SK-N-MC (cell line): Measurements from ENCODE around the gene WDR49.

Experiments
- DNase-seq: peaks from one replicate; pipeline ENCODE4 v3.0.0-alpha.2; 2011; ENCODE audit warnings: low read depth, low spot score
- H3K27ac ChIP-seq: fragments of 200-600 bp; sonication (generic); 2 replicates; pipeline ENCODE4 v1.5.1; 2016; ENCODE audit warnings: mixed run types
- H3K36me3 ChIP-seq: fragments of 200-600 bp; sonication (generic); 2 replicates; pipeline ENCODE4 v1.6.1; 2017; ENCODE audit warnings: antibody characterized with exemption, low read length, mixed read lengths; ENCODE audit not compliant: insufficient read depth
- H3K4me3 ChIP-seq: fragments of 200-600 bp; sonication (generic); 2 replicates; pipeline ENCODE4 v1.5.1; 2016
- H3K9ac ChIP-seq: fragments of 200-600 bp; sonication (generic); 2 replicates; pipeline ENCODE4 v1.8.0; 2017; ENCODE audit warnings: mixed run types, mixed read lengths; ENCODE audit not compliant: insufficient read length
- H3K9me3 ChIP-seq: fragments of 200-600 bp; sonication (generic); 2 replicates; pipeline ENCODE4 v1.6.1; 2017; ENCODE audit warnings: low read depth, mild to moderate bottlenecking, antibody characterized with exemption, low read length, moderate library complexity, mixed read lengths
- EZH2 ChIP-seq: fragments of 200-600 bp; sonication (generic); IDR thresholded peaks from one replicate; pipeline ENCODE4 v1.6.1; 2017; ENCODE audit warnings: antibody characterized with exemption
- FOXP2 ChIP-seq: optimal IDR thresholded peaks from 2 replicates; pipeline ENCODE3; 2011; ENCODE audit warnings: mild to moderate bottlenecking, moderate library complexity; ENCODE audit not compliant: insufficient read depth; ENCODE audit errors: extremely low read length, control extremely low read depth
- POLR2AphosphoS5 ChIP-seq: IDR thresholded peaks from 2 replicates; pipeline ENCODE4 v1.6.1; 2012; ENCODE audit warnings: mild to moderate bottlenecking, low read depth, low read length, borderline replicate concordance

WDR49 gene

GRCh38 chr3:167605871-167606270, 47.9 kb downstream of the WDR49 start:
- Histone ChIP-seq H3K36me3 (no peaks in the 10 kb centered on the region), H3K9me3 (no peaks in the 10 kb centered on the region), H3K4me3 (no peak overlapping the region), H3K27ac (no peak overlapping the region), H3K9ac (no peak overlapping the region)
- TF ChIP-seq EZH2, result no peak
- no peak for TF ChIP-seq FOXP2
- TF ChIP-seq POLR2AphosphoS5, result no peak
- no peak for DNase-seq

- DNase-seq, result no peak
- H3K36me3 ChIP-seq, result no peaks in the 10 kb centered on the region
Observed at GRCh38 chr3:167602041-167602440, 51.7 kb downstream of the WDR49 start.

GRCh38 chr3:167587651-167588050, 66.1 kb downstream of the WDR49 start:
- H3K4me3 ChIP-seq, result no peak overlapping the region
- H3K27ac ChIP-seq, result no peak overlapping the region
- no peak overlapping the region for H3K9ac ChIP-seq
- no peak for DNase-seq
- TF ChIP-seq FOXP2, result no peak
- no peak for TF ChIP-seq POLR2AphosphoS5
- no peak for TF ChIP-seq EZH2
- H3K36me3 ChIP-seq, result no peaks in the 10 kb centered on the region
- no peaks in the 10 kb centered on the region for H3K9me3 ChIP-seq

More at GRCh38 chr3:167602041-167602440, 51.7 kb downstream of the WDR49 start:
- no peak overlapping the region for H3K4me3 ChIP-seq
- no peaks in the 10 kb centered on the region for H3K9me3 ChIP-seq
- no peak overlapping the region for H3K9ac ChIP-seq
- no peak for TF ChIP-seq FOXP2
- TF ChIP-seq EZH2, result no peak
- TF ChIP-seq POLR2AphosphoS5, result no peak
- H3K27ac ChIP-seq, result no peak overlapping the region

GRCh38 chr3:167575000-167575600, 78.6 kb downstream of the WDR49 start:
- DNase-seq, result no peak
- Histone ChIP-seq H3K9ac (no peak overlapping the region), H3K36me3 (no peaks in the 10 kb centered on the region), H3K4me3 (no peak overlapping the region), H3K27ac (no peak overlapping the region), H3K9me3 (no peaks in the 10 kb centered on the region)
- no peak for TF ChIP-seq EZH2
- TF ChIP-seq FOXP2, result no peak
- TF ChIP-seq POLR2AphosphoS5, result no peak

GRCh38 chr3:167572991-167573390, 80.8 kb downstream of the WDR49 start:
- DNase-seq, result no peak
- Histone ChIP-seq H3K36me3 (no peaks in the 10 kb centered on the region), H3K27ac (no peak overlapping the region), H3K9ac (no peak overlapping the region), H3K4me3 (no peak overlapping the region), H3K9me3 (no peaks in the 10 kb centered on the region)
- TF ChIP-seq POLR2AphosphoS5 (no peak), EZH2 (no peak), FOXP2 (no peak)

GRCh38 chr3:167568634-167569033, 85.1 kb downstream of the WDR49 start:
- H3K27ac ChIP-seq, result no peak overlapping the region
- no peaks in the 10 kb centered on the region for H3K9me3 ChIP-seq
- no peak for TF ChIP-seq EZH2
- TF ChIP-seq POLR2AphosphoS5, result no peak
- no peak for TF ChIP-seq FOXP2
- H3K9ac ChIP-seq, result no peak overlapping the region
- H3K36me3 ChIP-seq, result no peaks in the 10 kb centered on the region
- no peak for DNase-seq
- no peak overlapping the region for H3K4me3 ChIP-seq

GRCh38 chr3:167565489-167565888, 88.3 kb downstream of the WDR49 start:
- H3K27ac ChIP-seq, result no peak overlapping the region
- H3K9me3 ChIP-seq, result no peaks in the 10 kb centered on the region
- no peak overlapping the region for H3K4me3 ChIP-seq
- TF ChIP-seq EZH2 (no peak), FOXP2 (no peak), POLR2AphosphoS5 (no peak)
- H3K36me3 ChIP-seq, result no peaks in the 10 kb centered on the region
- DNase-seq, result no peak
- no peak overlapping the region for H3K9ac ChIP-seq

GRCh38 chr3:167564612-167565011, 89.1 kb downstream of the WDR49 start:
- no peak overlapping the region for H3K9ac ChIP-seq
- no peak for TF ChIP-seq EZH2
- no peak for TF ChIP-seq POLR2AphosphoS5
- TF ChIP-seq FOXP2, result no peak
- no peak for DNase-seq

GRCh38 chr3:167559924-167560323, 93.8 kb downstream of the WDR49 start:
- DNase-seq, result no peak
- TF ChIP-seq POLR2AphosphoS5 (no peak), FOXP2 (no peak), EZH2 (no peak)
- Histone ChIP-seq H3K9ac (no peak overlapping the region), H3K36me3 (no peaks in the 10 kb centered on the region), H3K9me3 (no peaks in the 10 kb centered on the region), H3K27ac (no peak overlapping the region), H3K4me3 (no peak overlapping the region)

More at GRCh38 chr3:167564612-167565011, 89.1 kb downstream of the WDR49 start:
- no peaks in the 10 kb centered on the region for H3K9me3 ChIP-seq
- H3K36me3 ChIP-seq, result no peaks in the 10 kb centered on the region
- no peak overlapping the region for H3K27ac ChIP-seq
- no peak overlapping the region for H3K4me3 ChIP-seq
